HL-60/S4 treated with phorbol 12-myristate 13-acetate at 8.2 ng/mL for 4 days and 3 days (cell line): Measurements from ENCODE around the gene GPR89A.
"Not testable (repeated sequence)": the region's sequence is repeated elsewhere in the genome, so short reads cannot be mapped to it uniquely, and the experiment has no call there.

Experiments
- in situ Hi-C: fragments of 300-500 bp; cut with MboI; formaldehyde crosslinking; loops from 2 replicates; pipeline ENCODE4 v1.15.0; 2022; ENCODE audit warnings: low sequenced_read_pairs

Gene GPR89A

DNA sequence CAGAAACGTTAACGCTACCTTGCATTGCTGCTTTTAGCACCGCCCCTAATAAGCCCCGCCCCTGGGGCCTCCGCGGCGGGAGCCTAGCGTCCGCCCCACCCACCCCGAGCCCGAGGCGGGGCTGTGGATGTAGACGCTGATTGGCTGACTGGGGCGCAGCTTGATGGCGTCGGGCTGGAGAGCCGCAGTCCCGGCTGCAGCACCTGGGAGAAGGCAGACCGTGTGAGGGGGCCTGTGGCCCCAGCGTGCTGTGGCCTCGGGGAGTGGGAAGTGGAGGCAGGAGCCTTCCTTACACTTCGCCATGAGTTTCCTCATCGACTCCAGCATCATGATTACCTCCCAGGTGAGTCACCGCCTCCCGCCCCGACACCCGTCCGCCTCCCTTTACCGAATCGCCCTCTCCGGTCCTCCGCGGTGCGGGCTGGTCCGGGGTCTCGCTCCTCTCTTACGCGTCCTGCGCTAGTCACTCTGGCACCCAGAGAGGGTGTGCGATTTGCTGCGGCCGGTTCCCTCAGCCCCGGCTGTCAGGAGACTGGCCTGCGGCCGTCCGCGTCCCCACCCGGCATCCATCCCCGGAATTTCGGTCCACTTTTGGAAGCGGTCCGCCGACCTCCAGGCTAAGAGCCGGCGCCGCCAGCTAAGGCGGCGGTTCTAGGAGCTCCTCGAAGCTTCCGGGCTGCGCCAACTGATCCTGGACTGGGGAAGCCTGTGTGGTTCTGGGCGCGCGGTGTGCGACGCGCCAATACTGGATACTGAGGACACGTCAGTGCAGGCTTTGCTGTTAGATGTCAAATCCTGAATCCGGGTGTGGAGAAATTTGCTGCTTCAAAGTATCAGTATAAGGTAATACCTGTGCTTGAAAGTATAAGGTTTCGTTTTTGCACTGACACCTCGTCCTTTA is at the start of gene GPR89A:
GPR89A (plus strand) TSS at position 156 of the 901 bp plus-strand sequence; CDS start at position 302, 146 bp downstream.
- in situ Hi-C loops, result not testable (repeated sequence)

DNA sequence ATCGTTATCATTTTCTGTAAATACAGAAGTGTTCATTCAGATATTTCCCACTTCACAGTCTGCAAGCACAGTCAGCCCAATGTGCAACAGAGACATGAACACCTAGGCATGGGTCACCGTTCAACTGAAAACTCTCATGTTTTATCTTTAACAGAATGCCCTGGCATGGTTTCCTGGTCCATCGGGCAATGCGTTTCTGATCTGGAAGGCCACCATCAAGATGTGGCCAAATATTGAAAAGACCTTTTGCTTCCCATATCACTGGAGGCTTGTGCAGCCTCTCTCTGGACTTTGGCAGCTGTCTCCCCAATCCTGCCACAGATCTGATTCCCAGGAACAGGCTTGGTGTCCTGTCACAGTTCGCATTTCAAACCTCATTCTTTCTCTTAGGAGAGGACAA is 21.0 kb upstream of the GPR89A start:
- in situ Hi-C loops, result not testable (repeated sequence)

DNA sequence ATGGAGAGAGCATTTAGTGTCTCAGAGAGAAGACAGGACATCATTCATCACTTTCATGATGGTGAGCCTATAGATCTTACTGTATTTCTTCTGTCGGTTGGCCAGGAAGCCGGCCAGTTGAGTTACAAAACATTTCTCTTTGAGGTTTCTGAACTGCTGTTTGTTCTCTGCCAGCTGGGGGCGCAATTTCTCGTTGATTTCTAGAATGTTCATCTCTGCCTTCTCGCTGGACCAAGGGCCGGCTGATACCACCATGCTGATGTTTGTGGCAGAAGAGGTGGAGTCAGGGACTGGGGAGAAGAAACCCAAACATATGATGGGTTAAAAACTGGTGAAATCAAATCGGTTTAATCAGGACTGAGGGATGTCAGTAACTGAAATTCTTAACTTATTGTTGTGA is 17.0 kb upstream of the GPR89A start:
- in situ Hi-C loops, result not testable (repeated sequence)

DNA sequence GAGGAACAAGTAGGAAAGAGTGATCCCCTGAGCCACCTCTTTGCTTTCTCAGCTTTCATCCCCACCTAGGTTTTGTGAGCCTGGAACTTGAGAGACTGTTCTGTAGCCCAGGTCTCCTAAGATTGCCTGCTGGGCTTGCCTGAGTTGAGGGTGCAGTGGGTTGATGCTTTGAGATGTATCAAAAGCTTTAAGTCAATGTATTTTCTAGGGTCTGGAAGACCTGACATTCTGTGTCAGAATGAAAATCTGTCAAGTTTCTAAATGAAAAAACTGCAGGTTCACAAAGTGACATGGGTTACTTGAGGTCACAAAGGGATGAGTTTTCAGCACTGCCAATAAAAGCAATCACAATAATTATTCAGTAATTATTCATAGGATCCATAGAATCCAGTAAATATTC is 15.4 kb upstream of the GPR89A start:
- in situ Hi-C loops, result not testable (repeated sequence)

DNA sequence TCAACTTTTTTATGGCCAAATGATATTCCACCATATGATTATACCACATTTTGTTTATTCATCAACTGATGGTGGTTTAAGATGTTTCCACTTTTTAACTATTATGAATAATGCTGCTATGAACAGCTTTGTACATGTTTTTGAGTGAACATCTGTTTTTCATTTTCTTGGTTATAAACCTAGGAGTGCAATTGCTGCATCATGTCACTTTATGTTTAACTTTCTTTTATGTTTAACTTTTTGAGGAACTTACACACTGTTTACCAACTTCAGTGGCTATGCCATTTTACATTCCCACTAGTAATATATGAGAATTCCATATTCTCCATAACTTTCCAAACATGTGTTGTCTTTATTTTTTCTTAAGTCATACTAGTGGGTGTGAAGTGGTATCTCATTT is 12.4 kb upstream of the GPR89A start:
- in situ Hi-C loops, result not testable (repeated sequence)

DNA sequence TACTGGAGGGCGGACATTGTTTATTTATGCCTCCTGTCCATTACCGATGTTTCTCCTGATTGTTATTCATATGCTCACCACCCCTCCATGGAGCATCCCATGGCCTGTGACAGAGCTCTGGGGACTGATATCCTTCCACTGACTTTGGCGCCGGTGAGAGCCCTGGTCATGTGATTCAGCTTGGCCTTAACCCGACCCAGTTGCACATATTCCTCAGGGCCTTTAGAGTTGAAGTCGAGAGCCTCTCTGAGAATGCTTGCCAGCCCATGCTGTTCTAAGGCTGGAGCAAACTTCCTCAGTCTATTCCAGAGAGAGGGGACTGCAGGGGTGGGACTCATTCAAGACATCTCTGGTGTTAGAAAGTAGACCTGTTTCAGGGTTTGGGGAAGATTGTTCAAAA is 11.6 kb upstream of the GPR89A start:
- in situ Hi-C loops, result not testable (repeated sequence)

DNA sequence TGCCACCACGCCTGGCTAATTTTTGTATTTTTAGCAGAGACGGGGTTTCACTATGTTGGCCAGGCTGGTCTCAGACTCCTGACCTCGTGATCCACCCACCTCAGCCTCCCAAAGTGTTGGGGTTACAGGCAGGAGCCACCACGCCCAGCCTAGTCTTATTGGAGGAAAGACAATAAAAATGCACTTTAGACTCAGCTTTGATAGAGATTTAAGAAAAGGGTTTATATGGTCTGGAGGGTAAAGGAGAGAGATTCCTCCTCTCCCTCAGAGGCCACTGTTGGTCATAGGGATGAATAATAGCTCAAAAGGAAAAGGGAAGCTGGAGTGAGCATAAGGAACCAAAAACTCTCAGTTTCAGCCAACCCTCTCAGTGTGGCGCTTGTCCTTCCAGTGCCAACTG is 8.4 kb upstream of the GPR89A start:
- in situ Hi-C loops, result not testable (repeated sequence)

DNA sequence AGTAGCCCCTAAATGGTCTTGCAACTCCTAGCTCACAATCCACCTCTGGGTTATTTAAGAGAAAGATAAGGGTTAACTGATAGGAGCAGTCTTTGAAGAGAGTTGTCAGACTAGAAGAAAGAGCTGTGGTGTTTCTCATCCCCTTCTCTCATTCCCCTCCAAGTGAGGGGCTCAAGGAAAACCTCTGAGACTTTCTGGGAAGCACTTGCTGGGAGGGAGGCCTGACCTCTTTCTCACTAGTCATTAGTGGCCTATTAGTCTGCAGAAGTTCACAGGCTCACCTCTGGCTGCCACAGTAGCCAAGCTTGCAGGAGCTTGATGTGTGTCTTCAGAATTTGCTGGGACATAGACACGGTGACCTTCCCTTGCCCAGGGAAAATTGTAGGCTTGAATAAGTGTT is 6.2 kb upstream of the GPR89A start:
- in situ Hi-C loops, result no loop called here

DNA sequence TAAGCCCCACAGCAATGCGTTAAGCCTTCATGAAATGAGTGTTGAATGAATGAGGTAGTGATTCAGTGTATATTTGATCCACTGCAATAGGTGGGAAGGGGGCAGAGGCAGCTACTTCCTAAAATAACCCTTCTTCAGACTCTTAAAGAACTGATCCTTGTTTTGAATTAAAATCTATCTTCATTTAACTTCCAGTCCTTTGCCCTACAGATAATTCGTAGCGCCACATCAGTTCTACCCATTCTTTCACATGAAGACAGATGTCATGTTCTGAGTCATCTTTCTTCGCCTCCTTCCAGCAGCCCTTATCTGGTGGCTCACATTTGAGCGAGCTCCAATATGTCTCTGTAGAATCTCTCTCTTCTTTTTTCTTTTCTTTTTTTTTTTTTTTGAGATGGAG is 948 bp upstream of the GPR89A start:
- in situ Hi-C loops, result not testable (repeated sequence)

DNA sequence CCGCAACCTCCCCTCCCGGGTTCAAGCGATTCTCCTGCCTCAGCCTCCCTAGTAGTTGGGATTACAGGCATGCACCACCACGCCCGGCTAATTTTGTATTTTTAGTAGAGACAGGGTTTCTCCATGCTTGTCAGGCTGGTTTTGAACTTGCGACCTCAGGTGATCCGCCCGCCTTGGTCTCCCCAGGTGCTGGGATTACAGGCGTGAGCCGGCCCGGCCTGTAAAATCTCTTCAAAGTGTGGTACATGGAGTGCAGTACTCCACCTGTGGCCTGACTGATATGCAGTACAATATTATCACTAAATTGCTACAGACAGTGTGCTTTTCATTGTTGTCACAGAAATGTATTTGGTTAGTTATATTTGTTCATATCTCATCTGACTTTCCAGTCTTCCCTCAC is 499 bp upstream of the GPR89A start:
- in situ Hi-C loops, result not testable (repeated sequence)

DNA sequence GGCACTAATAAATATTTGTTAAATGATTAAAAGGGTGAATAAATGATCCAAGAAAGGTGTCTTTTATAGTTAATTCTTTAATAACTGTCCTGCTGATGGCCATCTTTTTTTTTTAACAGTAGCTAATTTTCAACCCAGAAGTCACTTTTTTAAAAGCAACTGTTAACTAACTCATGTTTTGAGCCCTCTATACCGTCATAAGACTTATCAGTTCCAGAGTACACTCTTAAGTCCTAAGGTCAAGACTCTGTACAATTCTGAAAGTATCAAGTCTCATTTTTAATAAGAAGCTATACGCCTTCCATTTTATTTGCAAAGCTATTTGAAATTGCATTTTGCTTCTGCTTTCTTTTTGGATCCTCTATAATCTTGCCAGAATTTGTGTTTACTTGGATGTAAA is 3.0 kb downstream of the GPR89A start:
- in situ Hi-C loops, result not testable (repeated sequence)

DNA sequence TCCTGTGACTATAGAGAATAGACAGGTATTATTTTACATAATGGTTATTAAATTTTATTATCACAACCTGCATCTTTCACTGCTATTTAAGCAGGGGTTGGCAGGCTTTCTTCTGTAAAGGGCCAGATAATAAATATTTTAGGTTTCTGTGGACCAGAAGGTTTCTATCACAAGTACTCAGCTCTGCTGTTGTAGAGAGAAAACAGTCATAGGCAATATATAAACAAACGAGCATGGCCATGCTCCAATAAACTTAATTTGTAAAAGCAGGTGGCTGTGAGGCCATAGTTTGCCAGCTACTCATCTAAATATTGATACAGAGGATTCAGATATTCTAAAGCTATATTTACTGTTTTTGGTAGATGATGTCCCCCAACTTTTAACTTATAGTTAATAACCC is 12.3 kb downstream of the GPR89A start:
- in situ Hi-C loops, result not testable (repeated sequence)

DNA sequence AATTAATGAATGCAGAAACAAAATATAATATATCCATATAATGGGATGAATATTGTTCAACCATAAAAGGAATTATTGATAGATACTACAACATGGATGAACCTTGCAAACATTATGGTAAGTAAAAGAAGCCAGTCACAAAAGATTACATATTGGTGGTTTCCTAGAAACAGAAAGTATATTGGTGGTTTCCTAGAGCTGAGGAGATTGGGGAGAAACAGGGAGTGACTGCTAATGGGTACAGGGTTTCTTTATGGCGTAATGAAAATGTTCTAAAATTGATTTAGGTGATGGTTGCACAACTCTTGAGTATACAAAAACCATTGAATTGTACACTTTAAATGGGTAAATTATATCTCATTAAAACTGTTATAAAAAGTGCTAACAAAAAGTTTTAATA is 14.4 kb downstream of the GPR89A start:
- in situ Hi-C loops, result not testable (repeated sequence)

DNA sequence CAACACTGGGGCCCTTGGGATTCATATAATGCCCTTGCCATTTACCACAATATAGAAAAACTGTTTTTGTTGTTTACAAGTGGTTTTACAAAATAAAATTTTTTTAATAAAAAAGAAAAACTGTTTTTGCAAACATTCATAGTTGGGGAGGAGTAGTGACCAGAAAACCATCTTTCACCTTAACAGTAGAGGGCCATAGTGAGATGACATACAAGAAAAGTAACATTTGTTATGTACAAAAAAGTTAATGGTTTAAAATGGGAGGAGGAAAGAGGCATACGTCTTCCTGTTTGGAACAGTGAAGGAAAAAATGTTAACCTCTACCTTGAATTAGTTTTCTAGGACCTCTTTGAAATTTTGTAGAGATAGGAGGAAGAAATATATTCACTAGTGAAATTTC is 28.4 kb downstream of the GPR89A start:
- in situ Hi-C loops, result not testable (repeated sequence)

DNA sequence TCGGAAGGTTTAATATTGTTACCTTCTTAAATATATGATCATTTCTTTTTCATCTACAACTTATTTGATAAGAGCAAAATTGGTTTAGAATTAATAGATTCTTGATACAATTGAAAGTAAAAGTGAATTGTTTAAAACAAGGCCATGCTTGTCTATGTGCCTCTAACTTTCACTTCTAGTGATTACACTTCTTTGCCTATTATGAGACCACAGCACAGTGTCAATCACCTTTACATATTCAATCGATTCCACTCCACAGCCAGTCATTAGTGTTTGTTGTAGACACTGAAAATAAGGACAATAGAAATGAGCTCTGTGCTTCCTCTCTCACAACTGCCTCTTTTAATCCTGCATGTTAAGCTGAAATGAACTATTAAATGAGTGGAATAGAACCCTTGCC is 34.1 kb downstream of the GPR89A start:
- in situ Hi-C loops, result not testable (repeated sequence)

DNA sequence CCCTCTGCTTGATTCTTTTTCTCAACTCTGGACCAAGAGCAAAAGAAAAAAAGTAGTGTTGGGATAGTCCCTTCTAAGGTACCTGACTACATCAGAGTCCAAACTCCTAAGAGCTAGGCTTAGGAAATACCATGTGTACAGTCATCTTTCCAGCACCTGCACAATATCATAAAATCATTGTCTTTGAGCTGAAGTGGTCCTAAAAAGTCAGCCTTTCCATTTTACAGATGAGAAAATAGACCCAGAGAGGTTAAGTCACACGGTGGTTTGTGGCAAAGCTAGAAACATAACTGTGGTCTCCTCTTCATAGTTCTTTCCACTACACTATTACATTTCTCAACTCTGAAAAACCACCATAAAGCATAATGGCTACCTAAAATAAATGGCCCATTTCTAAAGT is 36.2 kb downstream of the GPR89A start:
- in situ Hi-C loops, result not testable (repeated sequence)

DNA sequence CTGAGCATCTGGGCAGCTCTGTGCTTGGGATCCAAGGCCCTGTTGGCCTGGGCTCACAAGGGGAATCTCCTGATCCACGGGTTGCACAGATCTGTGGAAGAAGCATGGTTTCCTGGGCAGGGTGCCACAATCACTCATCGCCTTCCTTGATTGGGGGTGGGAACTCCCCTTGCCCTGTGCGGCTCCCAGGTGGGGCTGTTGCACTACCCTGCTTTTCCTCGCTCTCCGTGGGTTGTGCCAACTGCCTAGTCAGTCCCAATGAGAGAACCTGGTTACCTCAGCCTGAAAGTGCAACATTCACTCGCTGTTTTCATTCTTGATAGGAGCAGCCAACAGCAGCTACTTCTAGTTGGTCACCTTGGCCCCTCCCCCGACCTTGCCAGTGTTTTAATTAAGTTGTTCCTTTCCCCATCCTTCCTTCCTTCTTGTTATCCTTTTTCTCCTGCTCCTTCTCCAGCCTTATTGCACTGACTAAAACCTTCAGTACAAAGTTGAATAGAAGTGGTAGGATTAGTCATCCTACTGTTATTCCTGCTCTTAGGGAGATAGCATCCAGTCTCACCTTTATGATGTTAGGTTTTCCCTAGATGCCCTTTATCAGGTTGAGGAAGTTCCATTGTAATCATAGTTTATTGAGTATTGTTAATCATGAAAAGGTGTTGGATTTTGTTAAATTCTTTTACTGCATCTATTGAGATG is 48.6 kb downstream of the GPR89A start:
- in situ Hi-C loops, result not testable (repeated sequence)

DNA sequence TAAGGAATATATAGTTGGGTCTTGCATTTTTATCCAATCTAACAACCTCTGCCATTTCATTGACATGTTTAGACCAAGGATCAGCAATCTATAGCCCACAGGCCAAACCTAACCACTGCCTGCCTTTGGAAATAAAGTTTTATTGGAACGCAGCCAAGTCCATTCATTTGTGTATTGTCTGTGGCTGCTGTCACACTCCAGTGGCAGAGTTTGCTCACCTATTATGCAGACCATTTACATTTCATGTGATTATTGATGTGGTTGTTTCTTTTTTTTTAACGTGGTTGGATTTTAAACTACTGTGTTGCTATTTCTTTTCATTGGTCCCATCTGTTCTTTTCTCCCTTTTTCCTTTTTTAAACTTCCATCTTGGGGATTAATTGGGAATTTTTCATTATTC is 54.7 kb downstream of the GPR89A start:
- in situ Hi-C loops, result not testable (repeated sequence)

DNA sequence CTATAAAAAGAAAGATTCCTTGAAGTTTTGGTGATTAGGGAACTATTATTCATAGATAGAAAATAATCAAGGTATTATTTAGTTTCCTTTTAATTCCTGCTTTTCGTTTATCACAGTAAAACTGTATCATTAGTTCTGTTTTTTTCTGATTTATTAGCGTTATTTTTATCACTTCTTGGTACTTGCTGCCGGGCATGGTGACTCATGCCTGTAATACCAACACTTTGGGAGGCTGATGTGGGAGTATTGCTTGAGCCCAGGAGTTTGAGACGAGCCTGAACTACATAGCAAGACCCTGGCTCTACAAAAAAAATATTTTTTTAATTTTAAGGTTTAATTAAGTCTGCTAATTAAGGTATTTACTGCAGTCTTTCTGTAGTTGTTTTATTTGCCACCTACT is 57.2 kb downstream of the GPR89A start:
- in situ Hi-C loops, result not testable (repeated sequence)

DNA sequence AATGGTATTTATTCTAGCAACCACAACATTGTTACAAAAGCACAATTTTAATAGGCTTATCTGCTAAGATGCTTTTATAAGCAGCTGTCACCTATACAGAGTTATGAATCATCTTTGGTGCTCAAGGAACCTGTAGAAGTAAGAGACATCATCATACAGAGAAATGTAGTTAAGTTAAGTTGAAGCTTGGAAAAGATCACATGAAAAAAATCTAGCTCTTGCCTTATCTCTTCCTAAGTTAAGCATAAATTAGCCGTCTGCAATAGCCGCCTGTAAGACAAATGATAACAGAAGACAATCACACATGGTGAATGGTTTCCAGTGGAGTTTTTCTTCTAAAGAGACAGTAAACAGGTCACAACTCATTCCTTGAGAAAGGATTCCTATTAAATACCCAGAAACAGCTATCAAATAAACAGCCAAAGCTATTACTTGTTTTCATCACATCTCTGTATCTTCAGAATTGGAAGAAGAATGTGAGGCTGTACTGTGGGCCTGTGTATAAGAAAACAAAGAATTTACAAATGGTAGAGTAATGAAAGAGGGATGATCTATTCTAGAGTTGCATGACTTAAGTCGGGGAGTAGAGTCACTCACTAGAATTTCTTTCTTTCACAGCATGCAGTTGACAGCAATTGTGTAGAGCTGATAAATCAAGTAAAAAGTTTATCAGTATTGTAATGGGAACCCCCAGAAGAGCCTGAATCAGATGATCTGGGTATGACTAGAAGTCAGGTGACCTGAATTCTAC is 63.4 kb downstream of the GPR89A start:
- in situ Hi-C loops, result not testable (repeated sequence)

DNA sequence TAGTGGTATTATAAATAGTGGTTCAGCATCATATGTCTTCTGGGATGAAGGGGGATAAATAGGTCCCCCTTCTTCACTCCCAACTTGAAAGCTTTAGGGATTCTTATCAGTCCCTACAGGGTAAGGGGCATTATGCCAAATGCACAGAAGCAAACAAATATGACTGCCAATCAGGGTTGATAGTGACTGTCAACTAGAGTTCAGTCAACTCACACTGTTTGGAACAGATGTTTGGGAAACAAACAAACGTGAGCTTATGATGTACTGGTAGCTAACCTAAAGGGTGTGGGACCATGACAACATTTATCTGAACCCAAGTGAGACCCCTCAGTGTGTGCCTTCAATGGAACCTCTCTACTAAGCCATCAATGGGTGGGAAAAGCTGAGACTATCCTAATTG is 65.4 kb downstream of the GPR89A start:
- in situ Hi-C loops, result not testable (repeated sequence)
